Frontal cortex (tissue), 4 donors: ENCODE measurements around the gene TMTC1. TPM values are rescaled to one million over a fixed set of nuclear protein-coding genes. Genes with fewer than 3 reads are reported as not detected.
"Not testable (repeated sequence)": the region's sequence is repeated elsewhere in the genome, so short reads cannot be mapped to it uniquely, and the experiment has no call there.

Experiments
- DNase-seq, 2 donors: peaks; one replicate each; pipeline ENCODE4 v3.0.0; 2012; ENCODE audit warnings: low spot score in 2 of 2
- FAIRE-seq: peaks from 2 replicates; lab custom pipeline; 2012; peaks lifted over from hg19 to GRCh38; lab: Jason Lieb, UNC
- total RNA-seq: library from RNA; depleted of rRNA; stranded (reverse); fragments of >200 nt; gene quantifications from one replicate; pipeline ENCODE4 v1.2.3, GENCODE V29; 2014
- donor health status: control.
- donor health status: control.
- donor health status: control.

TMTC1 gene
- total RNA-seq, 1 donor from 2014 or later: 17.1 TPM

DNA sequence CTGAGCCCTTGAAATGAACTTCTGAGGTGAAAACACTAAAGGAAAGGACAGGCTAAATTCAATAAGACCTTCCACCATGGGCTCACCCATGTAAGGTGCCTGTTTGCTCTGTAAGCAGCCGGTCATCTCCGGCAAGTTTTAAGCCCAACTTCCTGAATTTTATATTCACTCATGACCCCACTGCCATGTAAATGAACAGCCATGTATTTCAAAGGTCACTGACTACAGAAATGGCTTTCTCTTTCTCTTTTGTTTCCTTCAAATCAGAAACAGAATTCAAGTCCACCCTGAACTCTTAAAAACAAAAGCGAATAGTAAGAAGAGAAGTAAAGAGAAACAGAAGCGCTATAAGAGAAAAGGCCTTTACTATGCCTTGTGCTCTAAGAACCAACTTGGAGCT is 224.5 kb downstream of the TMTC1 start:
- DNase-seq (no peak), FAIRE-seq (no peak)

DNA sequence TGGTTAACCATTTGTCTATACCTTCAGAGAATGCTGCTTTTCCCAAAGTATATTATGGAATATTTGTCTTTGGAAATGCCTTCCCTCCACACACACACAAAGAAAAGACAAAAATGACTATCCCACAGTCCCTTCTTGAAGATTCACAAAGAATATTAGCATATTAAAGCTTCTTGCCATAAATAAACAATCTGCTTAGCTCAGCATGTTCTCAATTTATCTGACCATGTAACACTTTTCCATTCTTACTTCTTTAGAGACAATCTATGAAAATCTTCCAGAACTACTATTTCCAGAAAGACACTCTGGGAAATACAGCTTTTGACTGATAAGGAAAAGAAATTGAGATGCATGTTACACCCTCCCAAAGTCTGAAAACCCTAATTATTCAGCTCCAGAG is 227.4 kb downstream of the TMTC1 start:
- FAIRE-seq (no peak), DNase-seq (no peak)

DNA sequence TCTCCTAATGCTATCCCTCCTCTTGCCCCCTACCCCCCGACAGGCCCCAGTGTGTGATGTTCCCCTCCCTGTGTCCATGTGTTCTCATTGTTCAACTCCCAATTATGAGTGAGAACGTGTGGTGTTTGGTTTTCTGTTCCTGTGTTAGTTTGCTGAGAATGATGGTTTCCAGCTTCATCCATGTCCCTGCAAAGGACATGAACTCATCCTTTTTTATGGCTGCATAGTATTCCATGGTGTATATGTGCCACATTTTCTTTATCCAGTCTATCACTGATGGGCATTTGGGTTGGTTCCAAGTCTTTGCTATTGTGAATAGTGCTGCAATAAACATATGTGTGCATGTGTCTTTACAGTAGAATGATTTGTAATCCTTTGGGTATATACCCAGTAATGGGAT is 228.3 kb downstream of the TMTC1 start:
- not testable (repeated sequence) for FAIRE-seq, DNase-seq

DNA sequence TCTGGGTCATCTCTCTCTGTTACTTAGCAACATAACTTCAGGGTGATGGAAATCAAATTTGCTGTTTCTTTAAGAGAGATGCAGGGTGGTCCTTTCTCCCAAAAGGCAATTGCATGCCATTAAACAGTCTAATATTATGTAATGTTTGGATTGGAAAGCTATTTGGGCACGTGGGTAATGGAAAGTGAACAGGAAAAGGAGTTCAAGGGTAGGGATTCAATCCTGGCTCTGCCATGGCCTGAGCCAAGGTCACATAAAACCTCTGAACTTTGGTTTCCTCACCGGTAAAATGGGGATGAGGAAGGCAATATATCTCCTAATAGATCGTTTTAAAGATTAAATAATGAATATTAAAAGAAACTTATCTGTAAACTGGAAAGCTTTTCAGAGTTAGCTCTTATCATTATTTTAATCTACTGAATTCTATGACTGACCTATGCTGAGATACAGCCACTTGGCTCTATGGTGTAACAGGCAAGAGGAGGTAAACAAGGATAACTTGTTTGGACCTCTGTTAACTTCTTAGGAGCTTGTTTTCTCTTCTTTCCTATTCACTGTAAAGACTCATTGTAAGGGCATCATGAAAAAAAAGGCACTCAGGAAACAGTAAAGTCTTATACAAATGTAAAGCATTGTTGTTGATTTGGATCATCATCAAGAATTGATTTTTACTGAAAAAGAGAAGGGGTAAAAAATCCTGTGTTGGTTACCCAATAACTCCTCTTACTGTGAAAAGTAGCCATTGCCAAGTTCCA is 230.6 kb downstream of the TMTC1 start:
- DNase-seq (no peak), FAIRE-seq (no peak)

DNA sequence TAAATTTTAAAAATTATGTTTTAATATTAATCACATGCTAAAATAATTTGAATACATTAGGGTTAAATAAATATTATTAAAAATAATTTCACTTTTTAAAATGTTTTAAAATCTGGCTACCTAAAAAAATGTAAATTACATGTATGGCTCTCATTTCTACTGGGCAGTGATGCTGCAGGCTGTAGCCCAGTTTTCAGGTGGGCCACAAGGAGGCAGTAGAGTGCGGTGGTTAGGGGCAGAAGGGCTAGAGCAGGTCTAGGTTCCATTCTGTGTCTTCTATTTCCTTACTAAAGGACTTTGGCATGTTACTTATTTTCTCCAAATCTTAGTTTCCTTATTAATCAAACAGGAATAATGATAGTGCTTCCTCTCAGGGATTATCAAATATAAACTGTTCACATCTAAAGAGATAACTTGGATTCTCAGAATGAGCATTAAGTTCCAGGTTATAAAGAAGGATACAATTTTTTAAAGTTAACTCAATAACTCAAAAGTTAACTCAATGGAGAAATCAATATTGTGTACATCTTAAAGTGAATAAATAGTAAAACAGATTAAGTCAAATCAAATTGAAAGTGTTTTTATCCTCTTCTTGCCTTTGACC is 231.3 kb downstream of the TMTC1 start:
- DNase-seq (peak; percentile 3 to 18), FAIRE-seq (peak; percentile 94)

DNA sequence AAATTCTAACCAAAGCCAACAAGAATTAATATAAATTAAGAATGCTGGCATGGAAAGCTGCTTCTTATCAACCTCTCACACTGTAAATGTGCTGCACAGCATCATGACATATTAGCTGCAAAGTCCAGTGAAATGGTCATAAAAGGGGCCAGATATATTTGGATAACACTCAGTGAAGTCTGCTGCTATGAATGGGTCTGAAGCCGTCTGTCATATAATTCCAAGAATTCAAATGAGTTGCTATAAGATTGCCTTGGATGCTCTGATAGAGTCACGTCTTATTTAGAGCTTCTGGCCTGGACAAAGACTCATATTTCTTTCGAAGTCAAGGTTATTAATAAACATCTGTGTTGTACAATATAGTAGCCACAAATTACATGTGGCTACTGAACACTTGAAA is 231.9 kb downstream of the TMTC1 start:
- no peak for DNase-seq
- FAIRE-seq: no peak

DNA sequence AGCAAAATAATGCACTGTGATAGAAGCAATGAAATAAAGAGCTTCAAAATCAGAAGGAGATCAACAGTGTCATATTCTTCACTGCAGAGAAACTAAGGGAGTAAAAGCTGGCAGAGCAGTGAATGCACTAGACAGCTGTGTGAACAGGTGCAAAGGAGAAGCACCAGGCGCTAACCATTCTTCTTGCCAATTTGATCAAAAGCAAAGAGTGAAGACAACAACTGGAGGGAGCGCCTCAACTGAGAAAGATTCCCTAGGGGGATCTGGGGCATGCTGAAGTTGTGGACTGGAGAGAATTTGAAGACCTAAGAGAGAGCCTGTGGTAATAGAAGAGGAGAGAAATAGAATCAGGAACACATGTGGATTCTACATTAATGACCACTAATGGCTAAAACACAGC is 235.9 kb downstream of the TMTC1 start:
- no peak for FAIRE-seq

DNA sequence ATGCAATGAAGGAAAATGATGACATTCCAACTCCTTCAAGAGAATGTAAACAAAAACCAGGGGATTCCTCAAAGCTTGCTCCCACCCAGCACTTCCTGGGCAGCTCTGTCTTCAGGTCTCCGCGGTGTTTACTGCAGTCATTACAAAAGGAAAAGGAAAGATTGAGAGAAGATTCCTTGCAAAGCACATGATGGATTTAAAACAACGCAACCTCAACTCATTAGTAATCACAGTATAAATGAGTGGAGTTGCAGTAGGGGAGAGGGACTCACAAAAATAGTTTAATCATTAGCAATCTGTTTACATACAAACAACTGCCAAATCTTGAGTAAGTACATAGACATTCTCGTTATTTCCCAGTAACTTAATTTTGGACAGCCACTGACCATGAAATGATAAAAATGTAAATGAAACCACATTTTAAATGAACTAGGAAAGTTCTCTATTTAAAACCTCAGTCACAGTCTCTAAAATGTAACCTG is 236.6 kb downstream of the TMTC1 start:
- no peak for DNase-seq
- no peak for FAIRE-seq

More for the DNA sequence above, 235.9 kb downstream of the TMTC1 start:
- no peak for DNase-seq

DNA sequence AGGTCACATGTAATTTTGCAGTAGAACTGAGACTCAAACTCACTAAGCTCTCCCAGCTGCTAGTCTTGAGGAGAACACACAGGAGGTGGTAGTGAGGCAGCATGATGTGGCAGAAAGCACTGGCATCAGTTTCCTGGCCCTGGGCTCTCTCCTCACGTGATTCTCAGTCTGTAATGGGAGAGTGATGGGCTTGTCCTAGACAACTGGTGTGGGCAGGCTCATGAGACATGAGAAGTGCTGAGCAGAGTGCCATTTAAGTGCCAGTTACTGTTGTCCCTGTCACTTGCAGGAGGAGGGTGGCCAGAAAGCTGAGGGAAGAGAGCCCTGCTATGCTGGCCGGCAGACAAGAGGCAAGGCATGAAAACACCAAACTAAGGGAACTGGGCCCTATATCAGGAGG is 237.7 kb downstream of the TMTC1 start:
- FAIRE-seq: no peak
- DNase-seq: no peak

DNA sequence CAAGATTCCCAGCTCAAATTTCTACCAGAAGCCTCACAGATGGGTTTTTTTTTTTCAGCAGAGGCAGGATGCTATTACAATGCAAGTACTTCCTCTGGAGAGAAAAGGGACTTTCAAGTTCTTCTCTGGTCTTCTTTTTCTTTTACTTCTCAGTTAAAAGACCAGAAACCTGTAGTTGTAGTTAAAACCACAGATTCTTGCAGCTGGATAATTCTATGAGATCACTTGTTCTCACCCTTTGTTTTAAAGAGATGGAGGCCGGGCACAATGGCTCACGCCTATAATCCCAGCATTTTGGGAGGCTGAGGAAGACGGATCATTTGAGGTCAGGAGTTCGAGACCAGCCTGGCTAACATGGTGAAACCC is 238.7 kb downstream of the TMTC1 start:
- DNase-seq (no peak), FAIRE-seq (no peak)

DNA sequence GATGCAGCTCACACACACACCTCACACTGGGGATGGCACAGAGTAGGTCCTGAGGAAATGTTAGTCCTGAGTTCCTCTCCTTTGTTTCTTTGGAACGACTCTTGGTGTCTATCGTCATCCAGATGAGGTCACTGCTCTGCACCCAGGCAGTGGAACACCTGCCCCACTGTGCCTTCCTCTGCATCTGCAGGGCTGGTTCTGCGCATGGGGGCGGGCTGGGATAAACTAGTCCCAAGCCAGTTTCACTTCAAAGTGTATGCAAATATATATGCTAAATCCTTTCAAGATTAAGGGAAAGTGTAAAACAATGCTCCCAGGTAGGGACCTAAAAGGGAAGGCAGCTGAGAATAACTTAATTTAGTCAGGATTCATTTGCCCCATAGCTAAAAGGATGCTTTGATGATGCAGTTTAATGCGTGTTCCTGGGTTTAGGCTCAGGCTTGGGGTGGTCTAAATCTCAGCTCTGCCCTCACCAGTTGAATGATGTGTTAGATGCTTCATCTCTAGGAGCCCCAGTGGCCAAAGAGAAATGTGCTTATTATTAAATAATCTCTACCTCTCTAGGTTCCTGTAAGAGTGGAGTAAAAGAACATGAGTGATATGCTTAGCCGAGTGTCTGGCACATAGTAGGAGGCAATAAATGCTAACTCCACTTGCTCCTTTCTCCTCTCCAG is 239.2 kb downstream of the TMTC1 start:
- FAIRE-seq: no peak
- DNase-seq: no peak

DNA sequence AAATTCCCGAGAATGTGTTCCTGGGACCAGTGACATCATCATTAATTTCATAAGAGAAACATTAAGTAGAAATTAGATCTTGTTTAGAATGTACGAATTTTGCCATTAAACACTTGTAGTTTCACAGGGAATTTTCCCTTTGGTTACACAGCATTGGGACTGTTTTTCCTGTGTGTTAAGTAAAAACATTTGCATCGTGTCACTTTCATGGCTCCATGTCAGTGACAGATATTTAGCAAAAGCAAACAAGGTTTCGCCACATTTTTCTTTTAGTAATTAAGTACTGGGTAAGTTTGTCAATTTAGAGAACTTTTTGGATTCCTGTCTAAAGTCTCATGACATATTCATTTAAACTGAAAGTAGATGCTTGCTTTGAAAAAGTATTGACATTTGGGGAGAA is 240.7 kb downstream of the TMTC1 start:
- FAIRE-seq (no peak), DNase-seq (no peak)

DNA sequence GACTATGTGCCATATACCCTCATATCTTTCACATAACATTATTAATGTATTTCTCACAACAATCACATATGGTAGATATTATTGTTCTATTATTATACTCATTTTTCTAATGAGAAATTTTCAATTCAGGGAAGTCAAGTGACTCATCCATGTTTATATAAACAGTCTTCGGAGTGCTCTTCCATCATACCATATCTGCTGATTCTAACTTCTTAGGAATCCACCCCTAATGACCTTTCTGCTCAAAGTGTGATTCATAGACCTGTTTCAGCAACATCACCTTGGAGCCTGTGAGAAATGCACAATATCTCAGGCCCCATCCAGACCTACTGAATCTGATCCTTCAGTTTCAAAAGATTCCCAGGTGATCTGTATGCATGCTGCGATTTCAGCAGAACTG is 246.4 kb downstream of the TMTC1 start:
- no peak for FAIRE-seq
- DNase-seq: no peak

DNA sequence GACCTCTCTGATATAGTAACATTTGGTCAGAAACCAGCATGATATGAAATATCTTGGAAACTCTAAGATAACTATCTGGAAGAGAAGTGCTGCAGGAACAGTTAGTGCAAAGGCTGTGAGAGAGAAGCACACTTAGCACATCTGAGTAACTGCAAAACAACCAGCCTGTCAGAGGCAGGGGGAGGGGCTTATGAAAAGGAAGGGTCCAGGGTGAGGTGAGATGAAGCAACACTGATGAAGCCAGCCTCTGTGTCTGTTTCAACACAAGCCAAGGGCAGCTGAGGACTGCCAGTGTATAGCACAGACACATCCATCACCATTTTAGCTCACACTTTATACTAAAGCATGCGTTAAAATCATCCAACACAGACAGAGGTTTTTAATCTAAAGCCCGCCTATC is 248.8 kb downstream of the TMTC1 start:
- FAIRE-seq: no peak
- no peak for DNase-seq

DNA sequence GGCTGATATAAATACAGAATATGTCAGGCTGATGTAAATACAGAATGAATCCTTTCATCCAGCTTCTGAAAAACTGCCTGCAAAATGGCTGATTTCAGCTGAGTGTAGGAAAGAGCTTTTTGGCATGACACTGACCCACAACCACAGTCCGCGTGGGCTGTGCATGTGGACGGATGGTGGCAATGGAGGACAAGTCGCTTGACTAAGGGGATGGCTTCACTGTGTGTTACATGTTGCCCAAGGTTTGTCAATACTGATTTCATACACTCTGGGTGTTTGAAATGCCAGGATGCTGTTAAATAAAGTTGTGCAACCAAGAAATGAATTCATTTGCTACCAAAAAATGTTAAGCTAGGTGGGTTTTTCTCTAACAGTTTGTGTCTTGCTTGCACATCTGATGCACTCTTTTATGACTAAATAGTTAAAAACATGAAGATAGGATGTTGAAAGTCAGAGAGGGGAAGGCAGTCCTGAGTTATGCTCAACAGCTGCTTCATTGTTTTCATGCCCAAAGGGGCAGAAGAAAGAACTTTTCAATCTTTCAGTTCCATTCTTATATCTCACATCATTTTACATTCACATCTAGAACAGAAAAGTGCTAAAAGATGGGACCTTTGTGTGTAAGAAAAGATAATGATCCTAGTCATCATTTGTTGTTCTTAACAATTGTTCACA is 249.8 kb downstream of the TMTC1 start:
- FAIRE-seq (no peak), DNase-seq (no peak)

DNA sequence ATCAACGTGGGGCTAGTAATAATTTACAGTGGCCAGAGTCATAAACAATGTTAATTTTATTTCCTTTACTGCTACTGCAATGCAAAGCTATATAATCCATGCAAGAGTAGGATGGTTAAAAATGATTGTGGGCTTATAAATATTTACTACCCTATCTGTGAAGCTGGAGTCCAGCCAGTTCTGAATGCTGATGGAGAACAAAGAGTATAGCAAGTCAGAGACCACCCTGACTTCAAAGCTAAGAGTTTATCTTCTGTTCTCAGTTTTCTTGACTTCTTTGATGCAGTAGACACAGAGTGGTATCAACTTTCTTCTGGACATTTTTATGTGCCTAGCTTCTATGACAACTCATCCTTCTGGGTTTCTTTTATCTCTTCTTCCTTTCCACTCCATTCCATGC is 252.3 kb downstream of the TMTC1 start:
- DNase-seq (no peak), FAIRE-seq (no peak)

DNA sequence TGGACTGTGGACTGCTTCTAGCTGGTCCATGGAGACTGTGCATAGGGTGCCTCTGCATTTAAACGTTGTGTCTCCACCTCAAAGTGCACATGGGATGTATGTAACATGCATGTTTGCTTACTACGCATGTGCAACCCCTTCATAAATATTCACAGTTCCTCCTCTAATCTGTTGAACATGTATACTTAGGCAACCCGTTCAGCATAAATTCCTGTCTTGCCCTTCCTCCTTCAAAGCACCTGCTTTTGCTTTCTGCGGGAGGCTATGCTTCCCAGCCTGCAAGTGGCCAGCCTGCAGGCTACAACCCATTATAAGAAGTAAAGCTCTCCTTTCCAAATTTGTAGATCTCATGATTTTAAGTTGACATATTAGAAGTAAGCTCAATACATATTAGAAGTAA is 253.3 kb downstream of the TMTC1 start:
- FAIRE-seq: no peak
- no peak for DNase-seq

DNA sequence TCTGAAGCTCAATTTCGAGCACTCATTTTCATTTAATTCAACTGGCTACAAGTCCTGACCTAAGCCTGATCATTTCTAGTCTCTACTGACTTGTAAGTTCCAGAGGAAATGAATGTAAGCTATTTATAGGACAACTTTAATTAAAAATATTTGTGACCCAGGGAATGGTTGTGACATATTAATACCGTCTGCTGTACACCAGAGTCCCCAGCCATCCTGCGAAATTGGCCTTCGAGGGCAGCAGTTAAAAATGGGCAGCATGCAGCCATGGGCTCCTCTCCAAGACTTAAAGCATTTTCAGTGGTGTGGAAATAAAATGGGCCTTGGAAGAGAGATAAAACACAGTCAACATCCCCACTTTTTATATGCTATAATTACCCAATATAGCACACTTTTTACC is 255.6 kb downstream of the TMTC1 start:
- DNase-seq: no peak
- no peak for FAIRE-seq

DNA sequence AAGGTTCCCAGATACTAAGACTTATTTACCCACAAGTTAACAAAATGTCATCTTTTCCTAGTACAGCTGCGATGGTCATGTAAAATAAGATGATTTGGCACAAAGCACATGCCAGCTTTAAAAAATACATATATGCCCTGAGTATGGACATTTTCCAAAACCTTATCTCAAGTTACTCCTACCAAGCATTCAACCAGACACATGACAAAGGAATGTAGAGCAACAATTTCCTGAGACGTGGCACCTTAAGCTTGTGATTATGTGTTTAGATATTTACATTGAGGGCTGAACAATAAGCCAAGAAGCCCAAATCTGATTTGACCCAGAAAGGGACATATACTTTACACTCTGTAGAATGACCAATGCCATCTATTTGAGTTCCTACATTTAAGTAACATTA is 261.8 kb downstream of the TMTC1 start:
- DNase-seq (no peak), FAIRE-seq (no peak)

DNA sequence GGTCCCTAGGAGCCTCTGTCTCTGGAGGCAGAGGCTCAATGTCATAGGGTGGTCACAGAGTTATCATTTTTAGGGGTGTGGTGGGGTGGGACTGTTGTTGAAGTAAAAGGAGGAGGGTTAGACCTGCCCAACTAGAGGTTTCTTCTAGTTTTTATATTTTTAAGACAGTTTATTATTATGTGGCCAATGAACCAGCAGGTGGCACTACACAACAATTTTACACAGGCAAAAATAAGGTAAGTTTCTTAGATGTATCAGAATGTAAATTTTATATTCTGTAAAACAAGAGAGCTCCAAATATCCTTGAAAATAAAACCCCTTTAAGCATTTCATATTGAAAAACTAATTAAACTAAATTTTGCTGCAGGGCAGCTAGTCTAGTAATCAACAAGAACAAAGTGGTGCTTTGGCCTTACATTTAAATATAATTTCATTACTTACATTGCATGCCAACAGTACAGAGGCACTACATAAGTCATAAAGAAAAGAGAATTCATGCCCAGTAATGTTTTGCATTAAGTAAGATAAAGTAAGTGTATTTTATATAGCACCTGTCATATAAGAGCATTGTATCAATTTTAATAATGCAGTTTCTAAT is 264.1 kb downstream of the TMTC1 start:
- peak; percentile 37 for FAIRE-seq
- DNase-seq: peak in 1 of 2 donors; percentile 18
